Right kidney (tissue), 1 donor: ENCODE results near the gene MRAS.
"Not testable (repeated sequence)": the region's sequence is repeated elsewhere in the genome, so short reads cannot be mapped to it uniquely, and the experiment has no call there.

Source experiments
- DNase-seq: peaks from one replicate; pipeline ENCODE4 v3.0.0-alpha.2; 2016

MRAS gene

DNA sequence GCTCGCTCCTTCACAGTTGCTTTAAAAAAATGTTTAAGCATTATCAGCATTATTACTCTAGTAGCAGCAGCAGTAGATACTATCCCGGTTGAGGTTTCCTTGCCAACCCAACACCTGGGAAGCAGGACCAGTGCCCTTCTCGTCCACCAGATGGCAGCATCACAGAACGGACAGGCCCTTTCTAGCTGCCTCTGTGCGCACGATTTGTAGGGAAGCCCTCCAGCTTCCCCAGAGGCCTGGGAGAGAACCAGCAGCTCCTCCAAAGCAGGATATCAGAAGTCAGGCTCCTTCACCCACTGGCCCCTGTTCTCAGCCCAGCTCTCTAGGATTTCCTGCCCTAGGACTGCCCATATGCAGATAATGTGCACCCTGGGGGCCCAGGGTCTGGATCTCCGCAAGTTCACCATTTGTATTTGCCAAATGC lies 69.2 kb downstream of the MRAS start:
- DNase-seq: peak; percentile 37

DNA sequence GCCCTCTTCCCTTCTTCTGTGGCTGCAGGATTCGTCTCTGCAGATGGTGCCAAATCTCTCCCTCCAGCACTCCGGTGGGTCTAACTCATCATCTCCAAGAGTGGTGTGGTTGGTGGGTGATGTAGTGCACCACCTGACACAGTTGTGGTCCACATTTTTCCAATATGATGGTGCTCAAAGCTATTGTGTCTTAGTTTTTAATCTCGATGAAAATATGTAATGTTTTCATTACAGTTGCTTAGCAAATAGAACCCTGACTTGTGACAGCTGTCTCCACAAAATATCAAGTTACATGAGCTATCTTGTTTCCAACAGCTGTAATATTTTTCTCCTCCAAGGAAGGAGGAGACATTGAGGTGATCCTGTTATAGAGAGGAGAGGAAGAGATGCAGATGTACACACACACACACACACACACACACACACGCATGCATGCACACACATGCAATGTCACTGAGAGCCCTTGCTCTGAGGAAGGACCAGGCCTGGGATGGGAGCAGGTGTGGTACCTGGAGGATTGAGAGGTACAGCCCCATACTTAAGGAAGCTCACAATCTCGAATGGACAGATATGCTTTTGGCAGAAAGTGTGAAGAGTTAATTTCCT lies 70.3 kb downstream of the MRAS start:
- DNase-seq: no peak

DNA sequence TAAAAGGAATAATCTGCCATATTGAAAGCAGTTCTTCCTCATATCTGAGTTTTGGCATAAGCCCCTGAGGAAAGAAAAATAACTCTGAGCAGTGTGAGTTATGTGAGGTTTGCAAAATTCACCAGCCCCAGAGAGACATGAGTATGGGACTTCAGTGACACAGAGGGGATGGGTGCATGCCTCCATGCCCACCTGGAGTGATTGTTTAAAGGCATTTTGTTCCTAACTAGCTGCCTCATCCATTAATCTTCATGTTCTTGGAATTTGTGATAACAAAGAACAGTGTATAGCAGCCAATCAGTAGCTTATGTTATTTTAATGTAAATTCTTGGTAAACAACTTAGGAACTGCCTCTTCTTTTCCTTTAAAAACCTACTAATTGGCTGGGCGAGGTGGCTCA lies 74.9 kb downstream of the MRAS start:
- no peak for DNase-seq

DNA sequence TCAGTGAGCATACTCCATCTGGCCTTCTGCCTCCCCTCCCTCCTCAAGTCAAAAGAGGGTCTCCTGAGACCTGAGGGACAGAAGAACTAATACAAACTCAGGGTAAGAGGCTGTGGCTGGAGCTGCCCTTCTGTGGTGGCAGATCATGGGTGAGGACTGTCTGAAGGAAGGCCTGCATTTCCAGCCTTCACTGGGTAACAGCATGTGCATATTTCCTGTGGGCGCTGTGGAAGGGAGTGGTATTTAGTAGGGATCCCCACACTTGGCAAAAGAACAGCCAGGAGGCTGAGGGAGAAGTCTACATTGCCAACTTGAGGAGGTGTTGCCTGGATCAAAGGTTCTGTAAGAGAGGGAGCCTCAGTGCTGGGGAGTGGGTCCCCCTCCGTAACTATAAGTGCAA lies 75.9 kb downstream of the MRAS start:
- DNase-seq: no peak

DNA sequence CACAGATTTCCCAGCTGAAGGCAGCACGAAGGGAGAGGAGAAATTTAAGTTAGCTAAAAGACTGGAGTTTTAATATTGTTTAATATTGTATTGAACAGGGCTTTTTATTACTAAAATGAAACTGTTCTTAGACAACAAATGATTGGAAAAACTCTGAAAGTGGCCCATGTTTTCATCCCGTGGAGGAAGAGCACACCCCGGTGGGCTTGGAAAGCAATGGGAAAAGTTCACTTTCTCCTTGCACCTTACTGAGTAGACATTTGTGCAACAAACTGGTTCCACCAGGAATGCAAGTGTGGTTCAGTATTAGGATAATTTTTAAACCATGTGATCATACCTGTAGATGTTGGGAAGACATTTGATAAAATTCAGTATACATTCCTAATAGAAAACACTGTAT lies 77.8 kb downstream of the MRAS start:
- DNase-seq: no peak

DNA sequence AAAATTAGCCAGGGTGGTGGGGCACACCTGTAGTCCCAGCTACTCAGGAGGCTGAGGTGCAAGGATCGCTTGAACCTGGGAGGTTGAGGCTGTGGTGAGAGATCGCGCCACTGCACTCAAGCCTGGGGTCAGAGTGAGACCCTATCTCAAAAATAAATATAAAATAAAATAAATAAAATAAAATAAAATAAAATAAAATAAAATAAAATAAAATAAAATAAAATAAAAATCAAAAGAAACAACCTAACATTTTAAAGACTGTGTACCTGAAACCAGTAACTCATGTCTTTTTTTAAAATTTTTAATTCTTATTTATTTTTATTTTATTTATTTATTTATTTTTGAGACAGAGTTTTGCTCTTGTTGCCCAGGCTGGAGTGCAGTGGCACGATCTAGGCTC lies 78.4 kb downstream of the MRAS start:
- not testable (repeated sequence) for DNase-seq

DNA sequence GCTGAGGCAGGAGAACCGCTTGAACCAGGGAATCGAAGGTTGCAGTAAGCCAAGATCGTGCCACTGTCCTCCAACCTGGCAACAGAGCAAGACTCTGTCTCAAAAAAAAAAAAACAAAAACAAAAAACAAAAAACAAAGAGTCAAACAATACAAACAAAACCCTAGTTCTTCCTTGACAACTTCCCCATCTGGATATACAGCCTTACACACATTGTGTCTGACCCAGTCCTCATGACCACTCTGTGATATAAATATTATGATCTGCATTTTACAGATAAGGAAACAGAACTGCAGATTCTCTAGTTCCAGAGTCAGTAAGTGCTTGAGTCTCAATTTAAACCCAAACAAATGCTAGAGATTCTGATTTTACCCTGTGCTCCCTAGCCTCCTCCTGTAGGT lies 81.3 kb downstream of the MRAS start:
- DNase-seq: no peak

DNA sequence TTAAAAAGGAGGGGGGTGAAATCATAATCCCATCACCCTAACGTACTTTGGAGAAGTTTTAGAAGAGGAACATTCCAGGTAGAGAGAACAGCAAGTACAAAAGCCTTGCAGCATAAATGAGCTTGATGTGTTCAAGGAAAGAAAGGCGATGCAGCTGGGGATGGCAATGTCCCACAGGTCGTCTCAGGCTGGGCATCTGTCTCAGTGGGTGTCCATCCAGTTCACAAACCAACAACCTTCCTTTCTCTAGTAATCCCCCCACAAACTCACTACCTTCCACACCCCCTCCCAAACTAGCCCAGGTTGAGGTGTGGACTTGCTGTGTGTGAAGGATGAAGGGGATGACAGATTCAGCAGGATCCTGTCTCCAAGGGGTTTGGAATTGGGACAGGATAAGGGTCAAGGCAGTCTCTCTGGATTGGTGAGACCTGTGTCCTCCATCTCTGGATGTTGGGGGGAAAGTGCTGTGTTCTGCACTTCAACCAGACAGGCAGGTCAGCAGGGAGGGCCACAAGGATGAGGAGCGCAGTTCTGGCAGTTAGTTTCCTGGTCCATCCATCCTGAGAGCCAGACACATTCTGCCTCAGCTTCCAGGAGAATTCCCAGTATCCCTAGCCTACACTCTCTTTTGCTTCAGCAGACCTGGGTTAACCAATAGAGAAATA lies 84.3 kb downstream of the MRAS start:
- no peak for DNase-seq

DNA sequence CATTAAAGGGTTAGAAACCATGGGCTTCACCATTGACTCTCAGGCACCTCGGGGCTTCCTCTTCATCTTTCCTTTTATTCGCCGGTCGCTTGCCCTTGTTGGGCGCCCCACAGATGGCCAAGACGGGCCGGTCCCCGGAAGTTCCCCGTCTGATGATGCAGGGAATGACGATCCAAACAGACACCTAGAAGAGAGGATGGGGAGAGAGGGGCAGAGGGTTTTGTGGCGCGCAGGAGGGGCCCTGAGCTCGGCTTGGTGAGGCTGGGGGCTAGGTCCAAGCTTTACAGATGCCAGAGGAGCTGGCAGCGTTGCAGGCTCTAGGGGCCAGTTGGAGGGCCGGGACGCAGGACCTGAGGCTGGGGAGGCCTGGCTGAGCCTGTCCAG lies 85.5 kb downstream of the MRAS start:
- no peak for DNase-seq

DNA sequence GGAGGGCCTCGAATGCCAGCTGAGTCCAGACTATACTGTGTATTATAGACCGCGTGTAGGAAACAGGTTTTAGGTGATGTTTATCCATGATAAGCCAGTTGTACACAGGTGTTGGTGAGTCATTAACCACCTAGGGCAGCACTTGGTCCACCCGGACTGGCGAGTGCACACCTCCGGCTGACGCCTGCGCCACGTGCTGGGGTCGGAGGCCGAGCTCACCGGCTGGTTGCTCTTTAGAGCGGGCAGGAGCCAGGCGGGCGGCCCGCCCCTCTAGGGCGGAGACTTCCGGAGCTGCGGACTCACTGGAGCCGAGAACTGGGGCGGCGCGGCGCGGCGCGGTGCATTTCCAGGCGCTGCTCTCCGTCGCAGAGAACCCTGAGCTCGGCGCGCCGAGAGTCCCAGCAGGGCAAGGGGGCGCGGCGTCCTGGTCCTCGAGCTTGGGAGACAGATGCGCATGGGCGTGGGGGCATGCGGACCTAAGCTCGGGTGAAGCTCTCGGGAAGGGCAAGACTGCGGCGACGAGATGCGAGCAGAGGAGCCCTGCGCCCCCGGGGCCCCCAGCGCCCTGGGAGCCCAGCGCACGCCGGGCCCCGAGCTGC lies 86.0 kb downstream of the MRAS start, which contains the start of gene ESYT3:
ESYT3 (plus strand) TSS at position 341 of the 599 bp plus-strand sequence; CDS start at position 524, 183 bp downstream.
- peak; percentile 78 for DNase-seq

DNA sequence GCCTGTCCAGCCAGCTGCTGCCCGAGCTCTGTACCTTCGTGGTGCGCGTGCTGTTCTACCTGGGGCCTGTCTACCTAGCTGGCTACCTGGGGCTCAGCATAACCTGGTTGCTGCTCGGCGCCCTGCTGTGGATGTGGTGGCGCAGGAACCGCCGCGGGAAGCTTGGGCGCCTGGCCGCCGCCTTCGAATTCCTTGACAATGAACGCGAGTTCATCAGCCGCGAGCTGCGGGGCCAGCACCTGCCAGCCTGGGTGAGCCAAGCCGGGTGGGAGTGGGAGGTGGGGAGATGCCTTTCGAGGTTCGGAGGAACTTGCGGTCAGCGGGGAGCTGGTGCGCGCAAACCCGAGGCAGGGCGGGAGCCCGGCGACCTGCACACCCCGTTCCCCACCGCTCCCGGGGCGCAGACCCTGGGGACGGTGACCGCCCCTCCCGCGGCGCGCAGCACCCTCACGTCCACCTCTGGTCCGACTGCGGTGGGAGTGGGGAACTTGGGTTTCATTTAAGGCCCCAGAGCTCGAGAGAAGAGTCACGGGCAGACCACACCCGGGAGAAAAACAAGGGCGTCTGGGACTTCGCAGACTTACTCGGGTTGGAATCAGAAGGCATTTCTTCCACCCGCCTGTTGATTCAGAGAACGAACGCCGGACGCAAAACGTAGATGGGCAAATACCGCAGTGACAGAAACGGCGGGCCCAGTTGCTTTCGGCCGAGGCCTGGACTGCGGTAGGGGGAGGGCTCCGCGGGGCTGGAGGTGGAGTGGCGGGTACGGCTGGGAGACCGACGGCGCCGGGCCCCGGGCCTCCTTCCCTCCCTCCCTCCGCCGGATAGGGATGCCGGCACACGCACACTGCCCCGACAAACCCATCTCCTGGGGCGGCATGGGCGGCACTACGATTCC lies 86.7 kb downstream of the MRAS start:
- no peak for DNase-seq

DNA sequence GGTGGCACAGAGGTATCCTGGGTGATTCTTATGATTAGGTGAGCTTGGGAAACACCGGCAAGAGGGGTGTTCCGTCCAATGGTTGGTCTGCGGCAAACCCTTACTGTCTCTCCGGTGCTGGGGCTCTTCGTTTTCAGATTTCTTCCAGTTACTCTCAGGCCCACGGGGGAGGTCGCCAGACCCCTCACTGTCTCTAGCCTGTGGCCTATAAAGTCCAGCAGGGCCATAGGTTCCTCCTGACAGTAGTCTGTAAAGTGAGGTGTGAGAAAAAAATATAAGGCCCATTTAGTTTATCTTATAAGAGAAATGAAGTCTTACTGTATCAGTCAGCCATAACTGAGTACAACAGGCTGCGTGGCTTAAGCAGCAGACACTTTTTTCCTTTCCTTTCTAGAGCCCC lies 87.5 kb downstream of the MRAS start:
- no peak for DNase-seq

DNA sequence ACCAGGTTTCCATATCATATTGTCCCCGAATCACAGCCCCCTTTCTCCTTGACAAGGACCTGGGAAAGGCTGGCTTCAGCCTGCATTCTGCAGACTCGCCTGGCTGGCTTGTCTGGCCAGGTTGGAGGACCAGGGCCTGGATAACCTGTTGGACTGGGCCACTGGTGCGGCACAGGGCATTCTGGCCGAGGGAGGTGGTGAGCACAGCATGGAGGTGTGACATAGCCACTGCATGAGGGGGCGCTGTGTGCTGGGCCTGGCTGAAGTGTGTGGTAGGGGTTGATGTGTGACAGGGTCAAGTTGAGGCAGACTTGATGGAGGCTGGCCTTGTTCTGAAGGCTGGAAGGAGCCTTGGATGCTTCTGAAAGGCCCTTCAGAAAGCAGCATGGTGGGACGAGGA lies 88.9 kb downstream of the MRAS start:
- DNase-seq: no peak

DNA sequence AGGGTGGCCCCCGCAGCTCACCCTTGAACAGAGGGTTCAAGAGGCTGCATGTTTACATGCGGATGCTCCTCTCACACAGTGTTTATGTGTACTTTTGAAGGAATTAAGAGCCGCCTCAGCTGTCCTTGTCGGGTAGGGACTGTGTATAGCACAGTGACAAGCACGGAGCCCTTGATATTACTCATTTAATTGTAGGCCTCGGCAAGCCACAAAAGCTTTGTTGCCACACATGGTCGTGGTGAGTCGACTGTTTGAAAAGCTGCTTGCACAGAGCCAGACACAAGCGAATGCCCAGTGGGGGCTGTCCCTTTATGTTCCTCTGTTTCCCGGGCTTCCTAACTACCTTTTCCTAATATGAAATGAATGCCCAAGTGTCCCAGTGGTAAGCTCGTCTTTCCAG lies 90.5 kb downstream of the MRAS start:
- no peak for DNase-seq

DNA sequence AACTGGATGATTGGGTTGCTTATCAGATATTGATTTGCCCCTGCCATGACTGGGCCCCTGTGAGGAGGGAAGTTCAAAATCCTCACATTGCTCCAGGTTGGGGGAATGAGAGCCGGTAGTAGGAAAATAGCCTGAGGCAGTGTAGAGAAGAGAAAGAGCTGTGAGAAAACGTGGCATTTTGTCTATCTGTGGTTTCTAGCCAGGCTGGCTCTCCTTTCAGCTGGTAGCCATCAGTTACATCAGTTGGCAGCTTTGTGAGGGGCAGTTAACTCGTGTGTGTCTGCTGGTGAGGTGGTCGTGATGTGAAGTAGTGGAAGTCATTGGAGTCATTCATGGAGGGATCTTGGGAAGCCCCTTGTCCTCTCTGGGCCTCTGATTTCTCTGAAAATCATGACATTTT lies 91.3 kb downstream of the MRAS start:
- no peak for DNase-seq

DNA sequence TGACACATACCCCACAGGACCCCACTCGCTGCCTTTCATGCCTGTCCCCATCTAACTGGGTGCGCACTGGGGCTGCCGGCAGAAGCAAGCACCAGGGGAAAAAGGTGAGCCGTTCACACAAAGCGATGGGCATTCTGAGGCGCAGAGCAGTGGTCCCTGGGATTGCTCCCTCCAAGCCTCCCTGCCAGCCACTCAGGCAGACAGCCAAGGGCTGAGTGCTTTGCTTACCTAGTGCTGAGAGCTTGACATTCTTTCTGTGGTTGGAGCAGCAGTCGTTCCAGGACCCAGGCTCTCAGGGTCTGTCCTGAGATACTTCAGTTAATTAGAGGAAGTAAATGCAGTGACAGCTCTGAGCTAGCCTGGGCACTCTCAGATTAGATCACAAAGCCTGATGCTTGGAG lies 91.7 kb downstream of the MRAS start:
- no peak for DNase-seq

DNA sequence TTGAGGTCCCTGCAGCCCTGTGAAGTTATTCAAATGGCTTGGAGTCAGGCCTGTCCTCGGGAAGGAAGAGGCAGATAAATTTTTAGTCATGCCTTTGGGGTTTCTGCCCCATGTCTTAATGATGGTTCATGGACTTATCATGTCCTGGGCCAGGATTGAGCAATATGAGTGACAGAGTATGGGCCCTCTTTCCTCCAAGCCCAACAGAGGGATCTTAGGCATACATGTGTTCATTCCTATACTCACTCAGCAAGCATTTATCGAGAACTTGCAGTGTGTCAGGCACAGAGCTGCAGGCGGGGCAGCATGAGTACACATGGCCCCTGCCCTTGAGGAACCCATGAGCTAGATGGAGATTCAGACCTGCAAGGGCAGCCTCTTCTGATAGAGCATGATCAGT lies 92.2 kb downstream of the MRAS start:
- DNase-seq: no peak

DNA sequence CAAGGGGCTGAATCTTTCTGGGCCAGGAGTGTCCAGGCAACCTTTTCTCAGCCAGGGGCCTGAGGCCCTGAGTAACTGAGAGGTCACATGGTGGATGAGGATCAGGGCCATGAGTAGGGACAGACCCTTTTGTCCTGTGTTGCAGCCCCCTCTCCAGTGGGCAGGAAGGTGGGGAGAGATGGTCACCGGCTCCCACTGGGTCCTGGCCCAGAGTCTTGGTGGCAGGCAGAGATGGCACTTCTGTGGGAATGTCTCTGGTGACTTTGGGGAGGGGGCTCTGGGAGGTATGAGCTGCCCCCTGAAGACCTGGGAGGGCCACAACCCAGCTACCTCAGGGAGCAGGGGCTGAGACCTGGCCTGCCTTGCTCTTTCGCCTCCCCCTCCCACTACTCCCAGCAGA lies 92.9 kb downstream of the MRAS start:
- no peak for DNase-seq

DNA sequence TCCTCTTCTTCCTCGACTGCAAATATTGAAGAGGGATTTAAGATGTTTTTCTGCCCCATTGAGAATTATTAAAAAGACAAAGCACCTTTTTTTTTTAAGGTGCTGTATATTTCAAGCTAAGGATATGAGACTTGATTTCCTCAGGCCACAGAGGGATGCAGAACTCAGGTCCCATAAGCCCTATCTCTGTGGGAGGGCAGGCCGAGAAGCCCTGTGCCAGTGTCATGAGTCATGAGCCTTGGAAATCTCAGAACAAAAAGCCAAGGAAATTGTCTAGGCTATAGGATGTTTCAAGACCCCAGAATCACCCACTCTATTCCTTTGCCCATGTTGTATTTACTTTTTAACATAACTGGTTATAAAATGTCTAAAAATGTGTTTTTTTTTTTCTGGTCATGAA lies 93.4 kb downstream of the MRAS start:
- DNase-seq: no peak

DNA sequence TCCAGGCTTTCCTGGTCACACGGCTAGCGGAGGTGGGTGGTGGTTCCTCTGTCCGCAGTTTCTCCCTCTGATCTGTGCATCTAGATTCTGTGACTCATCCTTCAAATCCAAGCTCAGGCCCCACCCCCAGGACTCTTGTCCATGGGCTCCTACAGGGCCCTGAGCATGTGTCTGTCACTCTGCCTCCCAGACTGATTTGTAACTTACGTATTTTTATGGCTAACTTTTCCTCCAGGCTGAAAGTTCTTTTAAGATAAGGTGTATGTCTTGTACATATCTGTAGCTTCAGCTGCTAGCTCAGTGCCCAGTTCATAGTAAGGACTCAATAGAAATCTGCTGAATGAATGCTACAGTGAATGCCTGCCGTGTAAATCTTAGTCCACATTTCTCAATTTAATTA lies 94.1 kb downstream of the MRAS start:
- no peak for DNase-seq

DNA sequence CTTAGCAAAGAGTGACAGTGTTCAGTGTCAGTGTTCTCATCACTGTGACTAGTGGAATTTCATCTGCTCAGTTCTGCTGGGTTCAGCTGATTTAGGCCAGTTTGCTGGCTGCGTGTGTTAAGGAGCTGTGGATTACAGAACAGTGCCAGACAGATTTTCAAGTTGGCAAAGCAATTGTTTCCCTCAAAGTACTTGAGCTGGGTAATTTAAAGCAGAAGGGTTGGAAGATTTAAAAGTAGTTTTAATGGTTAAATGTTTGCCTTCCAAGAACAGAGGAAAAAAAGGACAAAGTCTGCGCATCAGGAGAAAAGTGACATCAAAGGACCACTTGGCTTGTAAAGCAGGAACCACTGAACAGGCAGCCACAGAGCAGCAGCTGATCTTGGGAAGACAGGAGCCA lies 94.7 kb downstream of the MRAS start:
- DNase-seq: no peak

DNA sequence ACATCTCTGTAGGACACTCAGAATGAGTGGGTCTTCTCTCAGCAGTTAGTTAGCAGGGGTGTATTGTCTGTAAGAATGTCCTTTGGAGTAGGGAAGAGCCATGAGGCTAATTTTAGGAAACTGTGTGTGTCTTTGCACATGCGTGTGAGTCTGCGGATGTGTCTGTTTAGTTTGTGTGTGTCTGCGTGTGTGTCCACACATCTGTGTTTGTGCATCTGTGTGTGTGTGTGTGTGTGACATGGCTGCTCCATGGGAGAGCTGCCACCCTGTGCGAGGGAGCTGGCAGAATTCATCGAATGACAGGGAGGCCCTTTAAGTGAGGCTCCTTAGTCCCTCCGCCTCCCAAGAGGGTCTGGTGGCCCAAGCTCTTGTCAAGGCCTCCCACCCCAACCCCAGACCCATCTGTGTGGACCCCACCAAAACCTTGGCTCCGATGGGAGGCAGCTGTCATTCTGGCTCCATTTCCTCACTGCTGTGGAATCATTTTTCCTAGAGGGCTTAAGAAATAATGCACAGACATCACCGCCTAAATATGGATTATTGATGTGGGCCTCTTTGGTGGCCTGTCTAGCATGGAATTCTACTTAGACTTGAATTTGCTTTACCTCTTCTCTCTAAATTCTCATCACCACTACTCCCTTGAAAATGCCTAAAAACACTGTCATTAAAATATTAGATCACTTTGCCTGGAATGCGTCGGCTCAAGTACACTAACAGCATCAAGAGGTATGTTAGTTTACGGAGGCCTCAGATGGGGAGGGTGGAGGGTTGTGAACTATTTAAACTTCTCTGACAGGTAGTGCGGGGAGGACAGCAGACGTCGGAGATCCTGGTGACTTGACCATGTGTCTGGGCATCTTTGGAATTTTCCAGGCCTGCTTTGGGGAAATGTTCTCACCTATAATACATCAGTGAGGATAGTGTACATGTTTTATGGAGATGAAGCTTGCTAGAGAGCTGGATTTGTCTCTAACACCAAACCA lies 95.4 kb downstream of the MRAS start:
- DNase-seq: no peak
